HepG2 (cell line): ENCODE results near the gene ITGAV. TPM values are rescaled to one million over a fixed set of nuclear protein-coding genes. Genes with fewer than 3 reads are reported as not detected.

Source experiments
- ATAC-seq: fragments of 200-7000 bp; cut with Tn5 transposase; 3 replicates; pipeline ENCODE4 v1.9.1; 2020; ENCODE audit warnings: mild to moderate bottlenecking, moderate library complexity
- BruUV-seq: library from RNA; stranded (reverse); fragments of 400-500 nt; replicated peaks from 2 replicates; lab custom pipeline; 2021; lab: Mats Ljungman, UMichigan
- CTCF ChIA-PET: fragments of 300-600 bp; formaldehyde crosslinking; extraction: SDS; loops from one replicate; lab custom pipeline; 2021; ENCODE audit warnings: low total read pairs, inconsistent platforms, low intra/inter-chr PET ratio; lab: Yijun Ruan, JAX
- POLR2A ChIA-PET: fragments of 350-600 bp; sonication (Branson Sonifier 250); formaldehyde crosslinking; loops from one replicate; lab custom pipeline; 2020; ENCODE audit warnings: antibody characterized with exemption, inconsistent platforms; lab: Yijun Ruan, JAX
- DNase-seq: peaks from one replicate; pipeline ENCODE4 v3.0.0-alpha.2; 2015; ENCODE audit warnings: low spot score
- FAIRE-seq: peaks from 3 replicates; lab custom pipeline; 2011; peaks lifted over from hg19 to GRCh38; lab: Jason Lieb, UNC
- H2AFZ ChIP-seq: one replicate; pipeline ENCODE4 v1.6.1; 2011; ENCODE audit warnings: low read length, inconsistent platforms
- H3K27ac ChIP-seq: fragments of 300-600 bp; 3 replicates; pipeline ENCODE4 v1.8.0; 2011; ENCODE audit warnings: mixed run types, mild to moderate bottlenecking, mixed read lengths, low read length, inconsistent platforms; ENCODE audit not compliant: insufficient read depth; ENCODE audit errors: extremely low read length
- H3K27me3 ChIP-seq, 2 experiments: fragments of 200-600 bp in 1 of 2; 2 replicates in 1 of 2; 3 replicates in 1 of 2; pipeline versions ENCODE4 v1.6.0 to v1.8.0; 2011; ENCODE audit warnings: low read length in 2 of 2, mild to moderate bottlenecking in 2 of 2, moderate library complexity in 2 of 2, inconsistent platforms in 1 of 2; ENCODE audit not compliant: insufficient read depth in 2 of 2, control insufficient read depth in 1 of 2
- H3K36me3 ChIP-seq, 2 experiments: fragments of 200-600 bp in 1 of 2; replicated peaks in 1 of 2; 2 replicates in 1 of 2; 3 replicates in 1 of 2; pipeline versions ENCODE4 v1.5.1 to v1.8.0; 2011; ENCODE audit warnings: low read length in 2 of 2, inconsistent platforms in 1 of 2; ENCODE audit not compliant: insufficient read depth in 2 of 2, control insufficient read depth in 1 of 2
- H3K4me1 ChIP-seq: 2 replicates; pipeline ENCODE4 v1.5.1; 2012; ENCODE audit warnings: low read length, inconsistent platforms; ENCODE audit not compliant: insufficient read depth
- H3K4me2 ChIP-seq: 2 replicates; pipeline ENCODE4 v1.6.0; 2011; ENCODE audit warnings: low read depth, low read length, inconsistent platforms
- H3K4me3 ChIP-seq, 3 experiments: fragments of 200-600 bp in 1 of 3; sonication (generic), shearing (Covaris generic) in 1 of 3; replicated peaks in 1 of 3; 2 replicates each; pipeline ENCODE4 v1.5.1; 2011 to 2016; ENCODE audit warnings: low read length in 3 of 3, inconsistent platforms in 2 of 3, low read depth in 2 of 3, mild to moderate bottlenecking in 2 of 3, control low read depth in 1 of 3, mixed read lengths in 1 of 3; ENCODE audit not compliant: insufficient read depth in 1 of 3
- H3K79me2 ChIP-seq: one replicate; pipeline ENCODE4 v1.6.1; 2011; ENCODE audit warnings: low read length, inconsistent platforms; ENCODE audit not compliant: insufficient read depth
- H3K9ac ChIP-seq: 2 replicates; pipeline ENCODE4 v1.6.0; 2011; ENCODE audit warnings: mild to moderate bottlenecking, low read depth, low read length, inconsistent platforms; ENCODE audit not compliant: insufficient read depth
- H3K9me3 ChIP-seq: 2 replicates; pipeline ENCODE4 v1.5.1; 2012; ENCODE audit warnings: mild to moderate bottlenecking, low read length
- H4K20me1 ChIP-seq: 2 replicates; pipeline ENCODE4 v1.6.0; 2011; ENCODE audit warnings: inconsistent platforms, mild to moderate bottlenecking, low read length, moderate library complexity; ENCODE audit not compliant: insufficient read depth
- ADNP ChIP-seq: sonication (generic); formaldehyde crosslinking; IDR thresholded peaks from 2 replicates; pipeline ENCODE4 v1.4.0; 2020; ENCODE audit warnings: missing genetic modification reagents
- ARNT ChIP-seq: fragments of 450-650 bp; IDR thresholded peaks from 2 replicates; pipeline ENCODE4 v1.6.1; 2017
- CBX5 ChIP-seq: sonication (generic); formaldehyde crosslinking; IDR thresholded peaks from 2 replicates; pipeline ENCODE4 v1.4.0; 2020; ENCODE audit warnings: missing genetic modification reagents, borderline replicate concordance
- CEBPG ChIP-seq: IDR thresholded peaks from 2 replicates; pipeline ENCODE4 v1.6.1; 2016
- GTF3A ChIP-seq: sonication (generic); formaldehyde crosslinking; conservative IDR thresholded peaks from 2 replicates; pipeline ENCODE4 v1.4.0; 2020; ENCODE audit warnings: mild to moderate bottlenecking, missing genetic modification reagents
- KAT7 ChIP-seq: IDR thresholded peaks from 2 replicates; pipeline ENCODE4 v1.6.1; 2018; ENCODE audit warnings: borderline replicate concordance, missing compliant biosample characterization
- MAFF ChIP-seq: IDR thresholded peaks from 2 replicates; pipeline ENCODE4 v1.6.1; 2011; ENCODE audit warnings: low read depth, low read length, improper control_type of control experiment
- MXD4 ChIP-seq: IDR thresholded peaks from 2 replicates; pipeline ENCODE4 v1.6.1; 2016; ENCODE audit warnings: mild to moderate bottlenecking, missing biosample characterization, missing genetic modification reagents
- NR2F6 ChIP-seq, 2 experiments: IDR thresholded peaks; 2 replicates each; pipeline ENCODE4 v1.6.1; 2016; ENCODE audit warnings: antibody characterized with exemption in 1 of 2, mild to moderate bottlenecking in 1 of 2
- RBAK ChIP-seq: sonication (generic); formaldehyde crosslinking; IDR thresholded peaks from 2 replicates; pipeline ENCODE4 v1.5.1; 2020; ENCODE audit warnings: mild to moderate bottlenecking, missing genetic modification reagents
- REXO4 ChIP-seq: sonication (generic); formaldehyde crosslinking; IDR thresholded peaks from 2 replicates; pipeline ENCODE4 v1.8.0; 2022; ENCODE audit warnings: missing genetic modification reagents, mild to moderate bottlenecking, borderline replicate concordance
- SIX4 ChIP-seq: sonication (generic); formaldehyde crosslinking; IDR thresholded peaks from 2 replicates; pipeline ENCODE4 v1.4.0; 2020; ENCODE audit warnings: missing genetic modification reagents
- SRSF4 ChIP-seq: fragments of 200-400 bp; formaldehyde crosslinking; IDR thresholded peaks from one replicate; pipeline ENCODE4 v1.6.1; 2018; ENCODE audit warnings: mild to moderate bottlenecking, low read depth, low read length, moderate library complexity; ENCODE audit not compliant: poor library complexity, severe bottlenecking
- ZNF253 ChIP-seq: sonication (generic); formaldehyde crosslinking; IDR thresholded peaks from 2 replicates; pipeline ENCODE4 v1.8.0; 2022; ENCODE audit warnings: mild to moderate bottlenecking, missing genetic modification reagents, borderline replicate concordance
- ZNF260 ChIP-seq: sonication (generic); formaldehyde crosslinking; IDR thresholded peaks from 2 replicates; pipeline ENCODE4 v1.4.0; 2020; ENCODE audit warnings: missing genetic modification reagents, low read depth, mild to moderate bottlenecking, borderline replicate concordance
- ZNF3 ChIP-seq: IDR thresholded peaks from 2 replicates; pipeline ENCODE4 v1.7.0; 2017; ENCODE audit warnings: inconsistent platforms
- ZNF614 ChIP-seq: IDR thresholded peaks from 2 replicates; pipeline ENCODE4 v1.6.1; 2018; ENCODE audit warnings: missing biosample characterization, missing genetic modification reagents, inconsistent platforms, borderline replicate concordance
- ZSCAN30 ChIP-seq: sonication (generic); formaldehyde crosslinking; IDR thresholded peaks from 2 replicates; pipeline ENCODE4 v1.5.0; 2020; ENCODE audit warnings: mild to moderate bottlenecking, missing genetic modification reagents
- WGBS: methylation state at CpG from one replicate; pipeline ENCODE4 v1.1.6; 2017; ENCODE audit warnings: low lambda C conversion rate; 5-methylcytosine and 5-hydroxymethylcytosine counted together
- in situ Hi-C: cut with HindIII; loops from 2 replicates; pipeline ENCODE4 v1.10.0; 2017; ENCODE audit warnings: low pct_unique_long_range_greater_than_20kb; ENCODE audit not compliant: extremely low pct_ligation_motif_present
- intact Hi-C: fragments of 100-400 bp; cut with micrococcal nuclease; formaldehyde crosslinking; loops from one replicate; pipeline ENCODE4 v1.10.0; 2022; ENCODE audit not compliant: unreplicated experiment
- polyA plus RNA-seq, 8 experiments: library from polyadenylated mRNA; depleted of rRNA in 3 of 8; stranded (reverse) in 7 of 8; unstranded in 1 of 8; fragments of >200 nt; fragmentation: Illumina TruSeq in 4 of 8; extraction: Trizol in 4 of 8; gene quantifications; 2 replicates each; pipeline versions ENCODE4 v1.2.1 to v1.2.3, GENCODE V29; 2011 to 2016; ENCODE audit warnings: low read depth in 4 of 8, missing spikeins in 1 of 8, mixed read lengths in 1 of 8; ENCODE audit not compliant: insufficient read depth in 1 of 8
- total RNA-seq, 5 experiments: library from RNA; depleted of rRNA; stranded (reverse); fragments of >200 nt; fragmentation: Illumina TruSeq; extraction: Trizol; gene quantifications; 2 replicates each; pipeline ENCODE4 v1.2.3, GENCODE V29; 2016; ENCODE audit warnings: low read depth in 1 of 5
- TF ChIP-seq, protein P1 (sequence below): sonication (generic); formaldehyde crosslinking; IDR thresholded peaks from 2 replicates; pipeline ENCODE4 v1.5.0; 2020; ENCODE audit warnings: mild to moderate bottlenecking, missing genetic modification reagents, borderline replicate concordance

The ITGAV gene
- total and polyA plus RNA-seq, 2 of the 13 experiments (the other 11 are each of a cell fraction or from before 2014, with no cell fraction given) = 59.1 to 60.4 TPM

DNA sequence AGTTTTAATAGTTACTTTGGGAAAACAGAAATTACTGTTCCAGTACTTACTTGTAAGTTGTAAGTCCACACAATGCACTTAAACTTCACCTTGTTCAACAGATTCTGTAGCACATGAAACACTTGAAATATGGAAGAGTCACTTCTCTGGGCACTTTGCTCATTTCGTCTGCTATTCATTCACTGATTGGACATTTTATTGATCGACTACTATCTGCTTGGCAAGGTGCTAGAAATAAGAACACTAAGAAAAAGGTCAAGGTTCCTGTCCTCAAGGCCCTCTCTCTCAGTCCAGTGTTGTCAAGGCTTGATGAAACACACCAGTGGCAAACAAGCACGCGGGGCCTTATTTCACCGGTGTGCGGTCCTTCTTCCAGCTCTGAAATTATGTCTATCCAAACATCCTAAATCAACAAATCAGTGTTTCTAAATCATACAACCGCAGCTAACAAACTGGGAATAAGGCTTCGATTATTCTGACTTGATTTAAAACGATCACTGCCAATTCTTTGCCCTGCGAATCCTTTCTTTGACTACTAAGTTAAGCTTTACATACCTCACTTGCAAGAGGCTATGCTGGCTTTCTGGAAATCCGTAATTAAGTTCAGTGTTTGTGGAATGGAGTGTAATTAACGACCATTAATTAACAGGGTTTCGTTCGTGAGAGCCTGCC is 780 bp upstream of the ITGAV start:
- ChIA-PET CTCF (no interaction called here), POLR2A (interaction anchor here (0.6 to 3.3 kb wide), 33 partner anchors 8 to 206 kb away, joined by 3 to 48 read pairs (median 5); partner anchors contain the start of gene ZC3H15)
- TSS peak; percentile 84 for BruUV-seq
- Histone ChIP-seq H2AFZ (peak overlapping the region; percentile 95), H3K4me2 (peak overlapping the region; percentile 97), H3K36me3 (no peaks in the 10 kb centered on the region), H4K20me1 (peaks cover 5% of the 10 kb centered on the region; the same call in 1 of the 2 replicates), H3K4me3 (peak overlapping the region; percentile 92 to 97 (median 95)), H3K27me3 (no peaks in the 10 kb centered on the region; a peak in 2 of 5 replicates), H3K9me3 (no peaks in the 10 kb centered on the region), H3K4me1 (peaks cover 39% of the 10 kb centered on the region), H3K79me2 (peaks cover 39% of the 10 kb centered on the region), H3K27ac (peak overlapping the region; percentile 89), H3K9ac (peak overlapping the region; percentile 91)
- ATAC-seq (no peak), DNase-seq (peak; percentile 32), FAIRE-seq (no peak)
- in situ Hi-C loops = no loop called here
- intact Hi-C loops = loop anchor here (2.0 to 5.0 kb wide), 2 partner anchors 14 to 1518 kb away; no protein-coding TSS in a partner anchor
- WGBS = 2% methylated on average over 14 of the region's 14 CpGs
- TF ChIP-seq ZNF614 (CRISPR knock-in tag) (no peak), ZNF3 (peak; percentile 73), RBAK (CRISPR knock-in tag) (no peak), GTF3A (CRISPR knock-in tag) (no peak), ZNF260 (CRISPR knock-in tag) (no peak), MAFF (no peak), NR2F6 (IDR thresholded peaks at IDR 0.05) (peak; percentile 21; the same call in 1 of the 2 replicates), NR2F6 (CRISPR knock-in tag; IDR thresholded peaks at IDR 0.05) (no peak), SIX4 (CRISPR knock-in tag) (no peak; the same call in 1 of the 2 replicates), ZSCAN30 (no peak), REXO4 (CRISPR knock-in tag) (no peak), ARNT (no peak), ADNP (CRISPR knock-in tag) (no peak), KAT7 (CRISPR knock-in tag) (no peak), CEBPG (CRISPR knock-in tag) (no peak), ZNF253 (CRISPR knock-in tag) (no peak), MXD4 (CRISPR knock-in tag) (no peak), CBX5 (no peak), SRSF4 (no peak)
- TF ChIP-seq, protein P1, sequence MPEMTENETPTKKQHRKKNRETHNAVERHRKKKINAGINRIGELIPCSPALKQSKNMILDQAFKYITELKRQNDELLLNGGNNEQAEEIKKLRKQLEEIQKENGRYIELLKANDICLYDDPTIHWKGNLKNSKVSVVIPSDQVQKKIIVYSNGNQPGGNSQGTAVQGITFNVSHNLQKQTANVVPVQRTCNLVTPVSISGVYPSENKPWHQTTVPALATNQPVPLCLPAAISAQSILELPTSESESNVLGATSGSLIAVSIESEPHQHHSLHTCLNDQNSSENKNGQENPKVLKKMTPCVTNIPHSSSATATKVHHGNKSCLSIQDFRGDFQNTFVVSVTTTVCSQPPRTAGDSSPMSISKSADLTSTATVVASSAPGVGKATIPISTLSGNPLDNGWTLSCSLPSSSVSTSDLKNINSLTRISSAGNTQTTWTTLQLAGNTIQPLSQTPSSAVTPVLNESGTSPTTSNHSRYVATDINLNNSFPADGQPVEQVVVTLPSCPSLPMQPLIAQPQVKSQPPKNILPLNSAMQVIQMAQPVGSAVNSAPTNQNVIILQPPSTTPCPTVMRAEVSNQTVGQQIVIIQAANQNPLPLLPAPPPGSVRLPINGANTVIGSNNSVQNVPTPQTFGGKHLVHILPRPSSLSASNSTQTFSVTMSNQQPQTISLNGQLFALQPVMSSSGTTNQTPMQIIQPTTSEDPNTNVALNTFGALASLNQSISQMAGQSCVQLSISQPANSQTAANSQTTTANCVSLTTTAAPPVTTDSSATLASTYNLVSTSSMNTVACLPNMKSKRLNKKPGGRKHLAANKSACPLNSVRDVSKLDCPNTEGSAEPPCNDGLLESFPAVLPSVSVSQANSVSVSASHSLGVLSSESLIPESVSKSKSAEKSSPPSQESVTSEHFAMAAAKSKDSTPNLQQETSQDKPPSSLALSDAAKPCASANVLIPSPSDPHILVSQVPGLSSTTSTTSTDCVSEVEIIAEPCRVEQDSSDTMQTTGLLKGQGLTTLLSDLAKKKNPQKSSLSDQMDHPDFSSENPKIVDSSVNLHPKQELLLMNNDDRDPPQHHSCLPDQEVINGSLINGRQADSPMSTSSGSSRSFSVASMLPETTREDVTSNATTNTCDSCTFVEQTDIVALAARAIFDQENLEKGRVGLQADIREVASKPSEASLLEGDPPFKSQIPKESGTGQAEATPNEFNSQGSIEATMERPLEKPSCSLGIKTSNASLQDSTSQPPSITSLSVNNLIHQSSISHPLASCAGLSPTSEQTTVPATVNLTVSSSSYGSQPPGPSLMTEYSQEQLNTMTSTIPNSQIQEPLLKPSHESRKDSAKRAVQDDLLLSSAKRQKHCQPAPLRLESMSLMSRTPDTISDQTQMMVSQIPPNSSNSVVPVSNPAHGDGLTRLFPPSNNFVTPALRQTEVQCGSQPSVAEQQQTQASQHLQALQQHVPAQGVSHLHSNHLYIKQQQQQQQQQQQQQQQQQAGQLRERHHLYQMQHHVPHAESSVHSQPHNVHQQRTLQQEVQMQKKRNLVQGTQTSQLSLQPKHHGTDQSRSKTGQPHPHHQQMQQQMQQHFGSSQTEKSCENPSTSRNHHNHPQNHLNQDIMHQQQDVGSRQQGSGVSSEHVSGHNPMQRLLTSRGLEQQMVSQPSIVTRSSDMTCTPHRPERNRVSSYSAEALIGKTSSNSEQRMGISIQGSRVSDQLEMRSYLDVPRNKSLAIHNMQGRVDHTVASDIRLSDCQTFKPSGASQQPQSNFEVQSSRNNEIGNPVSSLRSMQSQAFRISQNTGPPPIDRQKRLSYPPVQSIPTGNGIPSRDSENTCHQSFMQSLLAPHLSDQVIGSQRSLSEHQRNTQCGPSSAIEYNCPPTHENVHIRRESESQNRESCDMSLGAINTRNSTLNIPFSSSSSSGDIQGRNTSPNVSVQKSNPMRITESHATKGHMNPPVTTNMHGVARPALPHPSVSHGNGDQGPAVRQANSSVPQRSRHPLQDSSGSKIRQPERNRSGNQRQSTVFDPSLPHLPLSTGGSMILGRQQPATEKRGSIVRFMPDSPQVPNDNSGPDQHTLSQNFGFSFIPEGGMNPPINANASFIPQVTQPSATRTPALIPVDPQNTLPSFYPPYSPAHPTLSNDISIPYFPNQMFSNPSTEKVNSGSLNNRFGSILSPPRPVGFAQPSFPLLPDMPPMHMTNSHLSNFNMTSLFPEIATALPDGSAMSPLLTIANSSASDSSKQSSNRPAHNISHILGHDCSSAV (CRISPR knock-in tag) = no peak
